ENCODE data around the gene MFN2.

DNA sequence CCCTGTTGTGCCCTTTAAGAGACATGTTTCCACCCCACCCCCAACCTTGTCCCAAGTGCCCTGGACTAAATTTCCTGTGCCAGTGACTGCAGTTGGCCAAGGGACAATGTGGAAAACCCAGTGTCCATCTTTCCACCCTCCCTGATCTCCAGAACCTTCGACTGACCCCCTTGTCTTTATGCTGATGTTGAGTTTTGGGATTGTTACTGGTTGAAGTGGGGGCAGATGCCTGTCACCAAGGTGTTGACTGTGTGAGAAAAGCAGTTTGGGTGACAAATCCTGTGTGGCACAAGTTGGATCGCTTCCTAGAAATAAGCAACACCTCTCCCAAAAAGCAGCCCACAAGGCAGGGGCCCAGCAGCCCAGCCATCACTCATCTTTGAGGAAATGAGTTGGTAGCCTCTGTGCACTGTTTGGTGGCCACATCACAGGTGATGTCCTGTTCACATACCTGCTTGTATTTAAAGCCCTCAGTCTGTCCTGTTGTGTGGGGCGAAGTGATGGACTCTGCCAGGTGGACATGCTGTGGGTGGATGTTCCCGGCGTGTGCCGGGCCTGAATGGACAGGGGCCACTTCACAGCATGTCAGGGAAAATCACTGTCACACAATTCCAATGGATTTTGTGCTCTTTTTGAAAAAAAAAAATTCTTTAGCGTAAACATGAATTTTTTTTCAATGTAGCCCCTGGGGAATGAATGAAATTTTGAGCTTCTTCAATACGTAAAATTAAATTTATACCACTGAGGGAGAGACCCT is 32.5 kb downstream of the MFN2 start:
- no peak for TF ChIP-seq POLR2A (IDR thresholded peaks at IDR 0.05)
- TF ChIP-seq, protein P1, sequence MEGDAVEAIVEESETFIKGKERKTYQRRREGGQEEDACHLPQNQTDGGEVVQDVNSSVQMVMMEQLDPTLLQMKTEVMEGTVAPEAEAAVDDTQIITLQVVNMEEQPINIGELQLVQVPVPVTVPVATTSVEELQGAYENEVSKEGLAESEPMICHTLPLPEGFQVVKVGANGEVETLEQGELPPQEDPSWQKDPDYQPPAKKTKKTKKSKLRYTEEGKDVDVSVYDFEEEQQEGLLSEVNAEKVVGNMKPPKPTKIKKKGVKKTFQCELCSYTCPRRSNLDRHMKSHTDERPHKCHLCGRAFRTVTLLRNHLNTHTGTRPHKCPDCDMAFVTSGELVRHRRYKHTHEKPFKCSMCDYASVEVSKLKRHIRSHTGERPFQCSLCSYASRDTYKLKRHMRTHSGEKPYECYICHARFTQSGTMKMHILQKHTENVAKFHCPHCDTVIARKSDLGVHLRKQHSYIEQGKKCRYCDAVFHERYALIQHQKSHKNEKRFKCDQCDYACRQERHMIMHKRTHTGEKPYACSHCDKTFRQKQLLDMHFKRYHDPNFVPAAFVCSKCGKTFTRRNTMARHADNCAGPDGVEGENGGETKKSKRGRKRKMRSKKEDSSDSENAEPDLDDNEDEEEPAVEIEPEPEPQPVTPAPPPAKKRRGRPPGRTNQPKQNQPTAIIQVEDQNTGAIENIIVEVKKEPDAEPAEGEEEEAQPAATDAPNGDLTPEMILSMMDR (IDR thresholded peaks at IDR 0.05 in 4 of 5, conservative IDR thresholded peaks at IDR 0.05 in 1 of 5): no peak

Measured in gastrocnemius medialis (tissue), 4 donors.